Osteocyte (in vitro differentiated cells): Measurements from ENCODE around the gene CXCR1. TPM values are rescaled to one million over a fixed set of nuclear protein-coding genes. Genes with fewer than 3 reads are reported as not detected.

Source experiments
- DNase-seq: peaks from one replicate; pipeline ENCODE4 v3.0.0; 2021; ENCODE audit warnings: mixed read lengths; ENCODE audit not compliant: unreplicated experiment; ENCODE audit errors: extremely low spot score
- H3K27ac Mint-ChIP-seq: one replicate; pipeline ENCODE4 v1.8.0; 2021; ENCODE audit warnings: mild to moderate bottlenecking, mixed read lengths; ENCODE audit not compliant: unreplicated experiment
- H3K27me3 Mint-ChIP-seq: one replicate; pipeline ENCODE4 v1.8.0; 2021; ENCODE audit warnings: mixed read lengths; ENCODE audit not compliant: unreplicated experiment
- H3K36me3 Mint-ChIP-seq: one replicate; pipeline ENCODE4 v1.8.0; 2021; ENCODE audit warnings: mixed read lengths; ENCODE audit not compliant: unreplicated experiment
- H3K4me1 Mint-ChIP-seq: one replicate; pipeline ENCODE4 v1.8.0; 2021; ENCODE audit warnings: mixed read lengths; ENCODE audit not compliant: unreplicated experiment
- H3K4me3 Mint-ChIP-seq: one replicate; pipeline ENCODE4 v1.8.0; 2021; ENCODE audit warnings: mild to moderate bottlenecking, moderate library complexity, mixed read lengths; ENCODE audit not compliant: unreplicated experiment
- H3K9me3 Mint-ChIP-seq: one replicate; pipeline ENCODE4 v1.8.0; 2021; ENCODE audit warnings: mixed read lengths; ENCODE audit not compliant: unreplicated experiment
- total RNA-seq: library from RNA; stranded (reverse); gene quantifications from 2 replicates; pipeline ENCODE4 v1.2.1, GENCODE V29; 2021
- TF ChIP-seq, protein P1 (sequence below): fragments of 200-600 bp; sonication (generic); IDR thresholded peaks from 2 replicates; pipeline ENCODE4 v1.5.0; 2021; ENCODE audit warnings: antibody characterized with exemption, mild to moderate bottlenecking, moderate library complexity

Gene CXCR1
- total RNA-seq, 1 donor from 2014 or later, result not detected

DNA sequence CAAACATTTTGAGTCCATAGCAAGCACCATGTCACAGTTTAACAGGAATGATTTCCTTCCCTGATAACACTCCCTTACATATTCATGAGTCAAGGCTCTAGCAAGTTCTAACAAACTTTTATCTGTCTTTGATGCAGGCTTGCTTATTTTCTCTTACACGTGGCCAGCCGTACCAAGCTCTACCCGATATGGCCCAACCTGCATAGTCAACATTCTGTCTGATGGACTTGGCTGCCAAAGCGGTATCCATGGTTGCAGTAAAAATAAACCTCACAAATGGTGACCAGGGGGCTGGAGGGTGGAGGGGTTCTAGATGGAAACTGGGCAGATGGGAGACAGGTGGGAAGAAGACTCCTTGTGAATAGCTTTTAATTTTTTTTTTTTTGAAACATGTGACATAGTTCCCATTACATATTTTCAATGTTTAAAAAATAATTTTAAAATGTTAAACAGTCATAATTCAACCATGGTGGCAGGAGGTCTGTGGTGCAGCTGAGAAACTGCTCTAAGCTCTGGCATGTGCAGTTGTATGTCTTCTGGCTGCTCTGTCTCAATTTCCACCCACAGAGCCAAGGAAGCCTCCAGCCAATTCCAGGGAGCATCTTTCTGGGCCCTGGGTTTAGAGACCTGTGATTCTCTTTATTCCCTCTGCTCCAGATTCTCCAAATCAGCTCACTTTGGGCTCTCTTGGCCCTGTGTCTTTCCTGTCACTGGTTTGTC is 20.7 kb upstream of the CXCR1 start:
- Mint-ChIP-seq H3K4me3 (no peak overlapping the region), H3K27me3 (peaks cover 5% of the 10 kb centered on the region), H3K4me1 (peaks cover 3% of the 10 kb centered on the region), H3K9me3 (no peaks in the 10 kb centered on the region), H3K27ac (no peak overlapping the region), H3K36me3 (no peaks in the 10 kb centered on the region)
- no peak for DNase-seq
- TF ChIP-seq, protein P1, sequence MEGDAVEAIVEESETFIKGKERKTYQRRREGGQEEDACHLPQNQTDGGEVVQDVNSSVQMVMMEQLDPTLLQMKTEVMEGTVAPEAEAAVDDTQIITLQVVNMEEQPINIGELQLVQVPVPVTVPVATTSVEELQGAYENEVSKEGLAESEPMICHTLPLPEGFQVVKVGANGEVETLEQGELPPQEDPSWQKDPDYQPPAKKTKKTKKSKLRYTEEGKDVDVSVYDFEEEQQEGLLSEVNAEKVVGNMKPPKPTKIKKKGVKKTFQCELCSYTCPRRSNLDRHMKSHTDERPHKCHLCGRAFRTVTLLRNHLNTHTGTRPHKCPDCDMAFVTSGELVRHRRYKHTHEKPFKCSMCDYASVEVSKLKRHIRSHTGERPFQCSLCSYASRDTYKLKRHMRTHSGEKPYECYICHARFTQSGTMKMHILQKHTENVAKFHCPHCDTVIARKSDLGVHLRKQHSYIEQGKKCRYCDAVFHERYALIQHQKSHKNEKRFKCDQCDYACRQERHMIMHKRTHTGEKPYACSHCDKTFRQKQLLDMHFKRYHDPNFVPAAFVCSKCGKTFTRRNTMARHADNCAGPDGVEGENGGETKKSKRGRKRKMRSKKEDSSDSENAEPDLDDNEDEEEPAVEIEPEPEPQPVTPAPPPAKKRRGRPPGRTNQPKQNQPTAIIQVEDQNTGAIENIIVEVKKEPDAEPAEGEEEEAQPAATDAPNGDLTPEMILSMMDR, result no peak

DNA sequence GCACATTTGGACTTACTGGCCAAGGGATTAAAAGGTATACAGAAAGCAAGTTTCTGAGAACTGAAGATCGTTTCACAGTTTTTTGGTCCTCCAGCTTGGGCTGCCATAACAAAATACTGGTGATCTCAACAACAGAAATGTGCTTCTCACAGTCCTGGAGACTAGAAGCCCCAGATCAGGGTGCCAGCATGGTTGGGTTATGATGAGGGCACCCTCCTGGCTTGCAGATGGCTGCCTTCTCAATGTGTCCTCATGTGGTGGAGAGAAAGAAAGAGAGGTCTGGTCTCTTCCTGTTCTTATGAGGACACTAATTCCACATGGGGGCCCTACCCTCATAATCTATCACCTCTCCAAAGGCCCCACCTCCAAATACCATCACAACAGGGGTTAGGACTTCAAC is 20.1 kb upstream of the CXCR1 start:
- no peak overlapping the region for H3K27ac Mint-ChIP-seq
- peaks cover 3% of the 10 kb centered on the region for H3K4me1 Mint-ChIP-seq
- DNase-seq, result no peak
- TF ChIP-seq, protein P1, result no peak
- no peak overlapping the region for H3K4me3 Mint-ChIP-seq
- no peaks in the 10 kb centered on the region for H3K36me3 Mint-ChIP-seq
- H3K9me3 Mint-ChIP-seq, result no peaks in the 10 kb centered on the region
- H3K27me3 Mint-ChIP-seq, result peaks cover 5% of the 10 kb centered on the region

DNA sequence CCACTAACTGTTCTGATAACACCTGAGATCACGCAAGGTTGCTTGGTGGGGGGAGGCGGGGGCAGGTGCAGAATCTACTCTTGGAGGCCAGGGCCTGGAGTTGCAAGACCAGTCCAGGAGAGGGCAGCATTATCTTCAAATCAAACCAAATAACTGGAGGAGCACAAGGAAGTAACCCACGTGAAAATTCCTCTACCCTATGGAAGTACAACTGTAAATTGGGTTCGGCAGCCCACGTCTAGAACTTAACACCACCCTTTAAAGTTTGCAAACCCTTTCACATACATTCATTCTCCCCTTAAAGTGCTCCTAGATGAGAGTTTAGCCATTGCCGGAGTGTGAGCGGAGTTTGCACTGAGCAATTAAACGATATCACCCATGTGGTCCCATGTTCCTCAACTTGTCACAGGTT is 19.6 kb upstream of the CXCR1 start:
- Mint-ChIP-seq H3K27ac (no peak overlapping the region), H3K36me3 (no peaks in the 10 kb centered on the region), H3K4me1 (peaks cover 3% of the 10 kb centered on the region), H3K4me3 (no peak overlapping the region), H3K9me3 (no peaks in the 10 kb centered on the region), H3K27me3 (peaks cover 5% of the 10 kb centered on the region)
- TF ChIP-seq, protein P1, result peak; percentile 81
- DNase-seq, result no peak

DNA sequence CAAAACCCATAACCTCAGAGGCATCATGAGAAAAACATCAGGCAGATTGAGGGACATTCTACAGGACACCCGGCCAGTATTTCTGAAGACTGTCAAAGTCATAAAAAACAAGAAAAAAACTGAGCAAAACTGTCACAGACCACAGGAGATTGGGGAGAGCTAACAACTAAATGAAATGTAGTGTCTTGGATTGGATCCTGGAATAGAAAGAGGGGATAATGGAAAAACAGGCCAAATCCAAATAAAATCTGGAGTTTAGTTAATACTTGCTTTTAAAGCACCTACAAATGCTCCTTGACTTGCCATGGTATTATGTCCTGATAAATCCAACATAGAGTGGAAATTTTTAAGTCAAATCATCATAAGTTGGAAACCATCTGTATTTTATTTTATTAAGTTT is 17.6 kb upstream of the CXCR1 start:
- Mint-ChIP-seq H3K4me1 (peaks cover 3% of the 10 kb centered on the region), H3K9me3 (no peaks in the 10 kb centered on the region), H3K27ac (no peak overlapping the region), H3K36me3 (no peaks in the 10 kb centered on the region), H3K27me3 (peaks cover 13% of the 10 kb centered on the region), H3K4me3 (no peak overlapping the region)
- TF ChIP-seq, protein P1, result no peak
- DNase-seq, result no peak

DNA sequence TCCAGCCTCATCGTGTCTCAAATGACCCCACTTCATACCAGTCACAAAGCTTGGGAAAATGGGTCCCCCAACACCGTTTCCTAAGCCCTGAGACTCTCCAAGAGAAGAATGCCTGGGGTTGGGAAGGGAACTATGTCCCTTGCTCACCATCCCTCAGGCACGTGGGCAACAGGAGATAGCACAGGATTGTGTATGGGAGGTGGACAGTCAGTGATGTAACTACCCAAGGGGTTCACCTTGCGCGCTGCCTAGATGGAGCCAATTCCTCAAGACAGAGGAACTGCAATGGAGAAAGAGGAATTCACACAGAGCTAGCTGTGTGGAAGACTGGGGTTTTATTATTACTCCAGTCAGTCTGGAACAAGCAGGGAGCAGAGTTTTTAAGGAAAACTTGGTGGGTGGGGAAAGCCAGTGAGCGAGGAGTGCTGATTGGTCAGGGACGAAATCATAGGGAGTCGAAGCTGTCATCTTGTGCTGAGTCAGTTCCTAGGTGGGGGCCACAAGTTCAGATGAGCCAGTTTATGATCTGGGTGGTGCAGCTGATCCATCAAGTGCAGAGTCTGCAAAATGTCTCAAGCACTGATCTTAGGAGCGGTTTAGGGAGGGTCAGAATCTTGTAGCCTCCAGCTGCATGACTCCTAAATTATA is 13.8 kb upstream of the CXCR1 start:
- Mint-ChIP-seq H3K27me3 (peaks cover 29% of the 10 kb centered on the region), H3K36me3 (no peaks in the 10 kb centered on the region), H3K4me3 (no peak overlapping the region), H3K9me3 (no peaks in the 10 kb centered on the region), H3K27ac (no peak overlapping the region), H3K4me1 (no peaks in the 10 kb centered on the region)
- no peak for DNase-seq
- TF ChIP-seq, protein P1, result no peak
